Measurements from ENCODE around the gene RPS6KC1. TPM values are rescaled to one million over a fixed set of nuclear protein-coding genes. Genes with fewer than 3 reads are reported as not detected.

Gene RPS6KC1
- total and polyA plus RNA-seq, 2 donors (not counting 1 experiment from before 2014, with no cell fraction given) = 2.4 to 19.0 TPM

DNA sequence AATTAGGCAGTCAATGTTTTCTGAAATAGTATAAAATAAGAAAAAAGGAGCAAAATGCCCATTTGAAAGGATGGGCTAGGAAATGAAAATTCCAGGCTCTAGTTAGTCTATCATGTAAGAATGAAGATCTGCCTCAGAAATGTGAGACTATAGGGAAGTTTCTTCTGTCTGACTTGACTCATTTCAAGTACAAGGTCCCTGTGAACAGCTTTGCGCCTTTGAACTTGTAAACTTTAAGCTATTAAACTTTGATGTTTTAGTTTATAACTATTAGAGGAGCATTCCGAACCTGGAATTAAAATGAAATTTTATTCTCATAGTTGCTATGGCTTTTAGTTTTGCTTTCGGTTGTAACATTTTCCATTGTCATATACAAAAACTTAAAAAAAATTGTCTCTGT lies 199.4 kb downstream of the RPS6KC1 start:
- H3K4me1 ChIP-seq (ENCODE audit: control insufficient read depth in 2 of 2, insufficient read depth in 2 of 2, low read length in 2 of 2) = no peaks in the 10 kb centered on the region
- H4K20me1 ChIP-seq (ENCODE audit: control insufficient read depth, insufficient read depth, low read length, poor library complexity, severe bottlenecking) = no peaks in the 10 kb centered on the region
- DNase-seq (no peak), ATAC-seq (ENCODE audit: low read depth) (no peak)
- Mint-ChIP-seq H3K4me3 (no peak overlapping the region), H3K9me3 (ENCODE audit: insufficient read depth) (no peaks in the 10 kb centered on the region), H3K4me1 (no peaks in the 10 kb centered on the region), H3K27me3 (no peaks in the 10 kb centered on the region), H3K27ac (no peak overlapping the region)
- intact Hi-C loops (cut with micrococcal nuclease) = no loop called here
- H3K4me2 ChIP-seq (replicated peaks; ENCODE audit: low read depth, low read length, poor library complexity, severe bottlenecking) = no peak overlapping the region
- no peaks in the 10 kb centered on the region for H3K27me3 ChIP-seq (replicated peaks in 1 of 4; ENCODE audit: control extremely low read depth in 1 of 4, control insufficient read depth in 3 of 4, insufficient read depth in 4 of 4, low read length in 3 of 4)
- CTCF ChIA-PET = no interaction called here
- no peaks in the 10 kb centered on the region for H3K9me3 ChIP-seq (ENCODE audit: control extremely low read depth in 1 of 3, control insufficient read depth in 2 of 3, insufficient read depth in 1 of 3, low read length in 2 of 3)
- H3K36me3 ChIP-seq (replicated peaks in 1 of 2; ENCODE audit: control extremely low read depth in 1 of 2, control insufficient read depth in 1 of 2, extremely low read depth in 1 of 2, insufficient read depth in 2 of 2, low read length in 1 of 2) = no peaks in the 10 kb centered on the region
- no peak overlapping the region for H3K27ac ChIP-seq (ENCODE audit: low read length in 2 of 2)
- POLR2A ChIA-PET = no interaction called here
- no peak overlapping the region for H3K9ac ChIP-seq (ENCODE audit: low read length)
- no peaks in the 10 kb centered on the region for H3K79me2 ChIP-seq (ENCODE audit: control insufficient read depth, insufficient read depth, low read length)
- no CpG with 5 or more reads among the region's 3 CpGs for WGBS (ENCODE audit: insufficient coverage)
- H3K4me3 ChIP-seq (ENCODE audit: control extremely low read depth in 1 of 5, extremely low read depth in 1 of 5, insufficient read depth in 1 of 5, low read depth in 2 of 5, low read length in 4 of 5) = no peak overlapping the region
- TF ChIP-seq, protein P1, sequence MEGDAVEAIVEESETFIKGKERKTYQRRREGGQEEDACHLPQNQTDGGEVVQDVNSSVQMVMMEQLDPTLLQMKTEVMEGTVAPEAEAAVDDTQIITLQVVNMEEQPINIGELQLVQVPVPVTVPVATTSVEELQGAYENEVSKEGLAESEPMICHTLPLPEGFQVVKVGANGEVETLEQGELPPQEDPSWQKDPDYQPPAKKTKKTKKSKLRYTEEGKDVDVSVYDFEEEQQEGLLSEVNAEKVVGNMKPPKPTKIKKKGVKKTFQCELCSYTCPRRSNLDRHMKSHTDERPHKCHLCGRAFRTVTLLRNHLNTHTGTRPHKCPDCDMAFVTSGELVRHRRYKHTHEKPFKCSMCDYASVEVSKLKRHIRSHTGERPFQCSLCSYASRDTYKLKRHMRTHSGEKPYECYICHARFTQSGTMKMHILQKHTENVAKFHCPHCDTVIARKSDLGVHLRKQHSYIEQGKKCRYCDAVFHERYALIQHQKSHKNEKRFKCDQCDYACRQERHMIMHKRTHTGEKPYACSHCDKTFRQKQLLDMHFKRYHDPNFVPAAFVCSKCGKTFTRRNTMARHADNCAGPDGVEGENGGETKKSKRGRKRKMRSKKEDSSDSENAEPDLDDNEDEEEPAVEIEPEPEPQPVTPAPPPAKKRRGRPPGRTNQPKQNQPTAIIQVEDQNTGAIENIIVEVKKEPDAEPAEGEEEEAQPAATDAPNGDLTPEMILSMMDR (IDR thresholded peaks at IDR 0.05) = no peak
- TF ChIP-seq EZH2 (IDR thresholded peaks at IDR 0.05; ENCODE audit: borderline replicate concordance, insufficient read depth, low read depth, low read length, poor library complexity, severe bottlenecking) = no peak
- H2AFZ ChIP-seq (ENCODE audit: insufficient read depth, low read depth, low read length, poor library complexity, severe bottlenecking) = no peak overlapping the region

DNA sequence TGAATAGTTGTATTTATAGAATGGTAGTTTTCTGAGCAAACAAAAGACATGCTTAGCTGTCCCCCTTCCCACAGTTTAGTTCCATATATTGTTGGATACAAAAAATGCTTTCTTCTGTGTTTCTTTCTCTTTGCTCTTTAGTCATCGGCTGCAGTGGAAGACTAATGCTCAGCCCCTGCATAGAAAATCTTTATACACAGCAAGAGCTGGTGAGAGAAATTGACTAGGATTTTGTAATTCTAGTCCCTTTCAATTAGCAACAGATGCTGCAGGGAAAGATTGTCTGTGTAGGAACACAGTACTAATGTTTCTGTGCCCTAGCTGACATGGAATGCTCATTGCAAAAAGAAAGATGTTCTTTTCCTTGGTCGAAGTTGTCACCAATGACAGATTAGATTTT lies 200.9 kb downstream of the RPS6KC1 start:
- Mint-ChIP-seq H3K4me1 (peaks cover 2% of the 10 kb centered on the region), H3K9me3 (ENCODE audit: insufficient read depth) (no peaks in the 10 kb centered on the region), H3K27me3 (no peaks in the 10 kb centered on the region), H3K27ac (no peak overlapping the region), H3K4me3 (no peak overlapping the region)
- DNase-seq (no peak), ATAC-seq (ENCODE audit: low read depth) (no peak)
- Histone ChIP-seq H2AFZ (ENCODE audit: insufficient read depth, low read depth, low read length, poor library complexity, severe bottlenecking) (no peak overlapping the region), H3K9ac (ENCODE audit: low read length) (no peak overlapping the region), H3K4me1 (ENCODE audit: control insufficient read depth in 2 of 2, insufficient read depth in 2 of 2, low read length in 2 of 2) (no peaks in the 10 kb centered on the region), H3K4me3 (ENCODE audit: control extremely low read depth in 1 of 5, extremely low read depth in 1 of 5, insufficient read depth in 1 of 5, low read depth in 2 of 5, low read length in 4 of 5) (no peak overlapping the region), H4K20me1 (ENCODE audit: control insufficient read depth, insufficient read depth, low read length, poor library complexity, severe bottlenecking) (no peaks in the 10 kb centered on the region), H3K27me3 (replicated peaks in 1 of 4; ENCODE audit: control extremely low read depth in 1 of 4, control insufficient read depth in 3 of 4, insufficient read depth in 4 of 4, low read length in 3 of 4) (no peaks in the 10 kb centered on the region), H3K27ac (ENCODE audit: low read length in 2 of 2) (no peak overlapping the region), H3K9me3 (ENCODE audit: control extremely low read depth in 1 of 3, control insufficient read depth in 2 of 3, insufficient read depth in 1 of 3, low read length in 2 of 3) (no peaks in the 10 kb centered on the region), H3K36me3 (replicated peaks in 1 of 2; ENCODE audit: control extremely low read depth in 1 of 2, control insufficient read depth in 1 of 2, extremely low read depth in 1 of 2, insufficient read depth in 2 of 2, low read length in 1 of 2) (no peaks in the 10 kb centered on the region), H3K4me2 (replicated peaks; ENCODE audit: low read depth, low read length, poor library complexity, severe bottlenecking) (no peak overlapping the region), H3K79me2 (ENCODE audit: control insufficient read depth, insufficient read depth, low read length) (no peaks in the 10 kb centered on the region)
- POLR2A ChIA-PET = no interaction called here
- intact Hi-C loops (cut with micrococcal nuclease) = no loop called here
- no CpG with 5 or more reads among the region's 2 CpGs for WGBS (ENCODE audit: insufficient coverage)
- TF ChIP-seq, protein P1 (IDR thresholded peaks at IDR 0.05) = no peak
- TF ChIP-seq EZH2 (IDR thresholded peaks at IDR 0.05; ENCODE audit: borderline replicate concordance, insufficient read depth, low read depth, low read length, poor library complexity, severe bottlenecking) = no peak
- CTCF ChIA-PET = no interaction called here
